ENCODE data around the gene ZFAND3. TPM values are rescaled to one million over a fixed set of nuclear protein-coding genes. Genes with fewer than 3 reads are reported as not detected.

The ZFAND3 gene
- polyA plus RNA-seq, 1 of the 3 experiments (the other 2 are of a cell fraction) = 16.7 TPM

GRCh38 chr6:38118791-38119365 lies 299.4 kb downstream of the ZFAND3 start:
- ChIA-PET POLR2A (no interaction called here), CTCF (no interaction called here)
- peaks cover 46% of the 10 kb centered on the region for H4K20me1 ChIP-seq (ENCODE audit: insufficient read depth)
- no peak overlapping the region for H3K4me2 ChIP-seq
- no peaks in the 10 kb centered on the region for H3K9me2 ChIP-seq
- no peaks in the 10 kb centered on the region for H3K9me3 ChIP-seq
- H3K9ac ChIP-seq = no peak overlapping the region
- no peak overlapping the region for H3K4me3 ChIP-seq (ENCODE audit: low read depth in 2 of 2, low read length in 1 of 2)
- H3K79me2 ChIP-seq (ENCODE audit: insufficient read depth) = peaks cover 4% of the 10 kb centered on the region; the same call in 1 of the 2 replicates
- WGBS (ENCODE audit: low lambda C conversion rate) = 86% methylated on average over 2 of the region's 2 CpGs
- H3K27ac ChIP-seq (ENCODE audit: low read depth in 2 of 2, low read length in 1 of 2) = no peak overlapping the region
- H2AFZ ChIP-seq (ENCODE audit: low read depth) = no peak overlapping the region
- DNase-seq = no peak
- no peak for TF ChIP-seq CTCF (IDR thresholded peaks at IDR 0.05)
- no peak for TF ChIP-seq EP300 (IDR thresholded peaks at IDR 0.05; ENCODE audit: borderline replicate concordance in 1 of 2, low read depth in 1 of 2, low read length in 1 of 2)
- no peak for TF ChIP-seq FOSL2 (IDR thresholded peaks at IDR 0.05; ENCODE audit: borderline replicate concordance, low read depth)
- no peak for TF ChIP-seq POLR2AphosphoS5 (IDR thresholded peaks at IDR 0.05; ENCODE audit: low read depth, low read length)
- no peak for TF ChIP-seq USF2 (IDR thresholded peaks at IDR 0.05; ENCODE audit: borderline replicate concordance, low read depth, low read length)
- TF ChIP-seq RFX5 (IDR thresholded peaks at IDR 0.05; ENCODE audit: low read length) = no peak
- TF ChIP-seq JUND (IDR thresholded peaks at IDR 0.05) = no peak
- TF ChIP-seq MEF2A (IDR thresholded peaks at IDR 0.05; ENCODE audit: borderline replicate concordance, low read depth) = no peak
- no peak for TF ChIP-seq REST (IDR thresholded peaks at IDR 0.05; ENCODE audit: low read depth, low read length)
- no peak for TF ChIP-seq RAD21 (IDR thresholded peaks at IDR 0.05; ENCODE audit: low read length)
- TF ChIP-seq FOXM1 (IDR thresholded peaks at IDR 0.05; ENCODE audit: low read depth) = no peak
- no peak for TF ChIP-seq IRF3 (IDR thresholded peaks at IDR 0.05; ENCODE audit: low read depth, low read length)
- no peak for TF ChIP-seq PBX3 (IDR thresholded peaks at IDR 0.05)
- TF ChIP-seq GABPA (IDR thresholded peaks at IDR 0.05; ENCODE audit: low read depth) = no peak
- TF ChIP-seq TAF1 (IDR thresholded peaks at IDR 0.05; ENCODE audit: borderline replicate concordance, low read depth, low read length) = no peak
- no peaks in the 10 kb centered on the region for H3K27me3 ChIP-seq (ENCODE audit: insufficient read depth)
- peaks cover 22 to 29% of the 10 kb centered on the region in 2 experiments for H3K36me3 ChIP-seq (replicated peaks in 1 of 2; ENCODE audit: control insufficient read depth in 1 of 2, insufficient read depth in 2 of 2, low read length in 1 of 2)
- peaks cover 4% of the 10 kb centered on the region for H3F3A ChIP-seq (replicated peaks; ENCODE audit: insufficient read depth)
- peaks cover 3 to 15% of the 10 kb centered on the region in 2 experiments; a peak in 2 of 4 replicates for H3K4me1 ChIP-seq (ENCODE audit: control insufficient read depth in 1 of 2, insufficient read depth in 2 of 2, low read depth in 1 of 2, low read length in 1 of 2)

All from SK-N-SH (cell line).